Heart right ventricle (tissue), 16 donors: ENCODE measurements around the gene NKD2. TPM values are rescaled to one million over a fixed set of nuclear protein-coding genes. Genes with fewer than 3 reads are reported as not detected.
A peak's percentile ranks its signal among the peaks of the same experiment; 100 is the strongest.

ENCODE experiments used
- ATAC-seq, 8 donors: fragments of 200-7000 bp; cut with Tn5 transposase; one replicate each; pipeline ENCODE4 v1.9.1; 2020; ENCODE audit warnings: mild to moderate bottlenecking in 8 of 8, moderate library complexity in 8 of 8, moderate number of reproducible peaks in 1 of 8
- DNase-seq, 2 donors: peaks; one replicate each; pipeline ENCODE4 v3.0.0-alpha.2; 2020
- H3K27ac ChIP-seq, 10 donors: fragments of 200-600 bp; sonication (generic) in 2 of 10; one replicate each; pipeline versions ENCODE4 v1.5.0 to v1.8.0; 2020 to 2022; ENCODE audit warnings: mild to moderate bottlenecking in 3 of 10
- H3K27me3 ChIP-seq, 7 donors: fragments of 200-600 bp; one replicate each; pipeline ENCODE4 v1.8.0; 2021 to 2022; ENCODE audit warnings: mild to moderate bottlenecking in 2 of 7
- H3K36me3 ChIP-seq, 9 donors: fragments of 200-600 bp; sonication (generic) in 1 of 9; one replicate each; pipeline versions ENCODE4 v1.5.0 to v1.8.0; 2020 to 2022; ENCODE audit warnings: mild to moderate bottlenecking in 2 of 9
- H3K4me1 ChIP-seq, 9 donors: fragments of 200-600 bp; sonication (generic) in 1 of 9; one replicate each; pipeline versions ENCODE4 v1.5.0 to v1.8.0; 2020 to 2022; ENCODE audit warnings: mild to moderate bottlenecking in 4 of 9
- H3K4me3 ChIP-seq, 10 donors: fragments of 200-600 bp; sonication (generic) in 2 of 10; one replicate each; pipeline versions ENCODE4 v1.5.0 to v1.8.0; 2020 to 2022; ENCODE audit warnings: mild to moderate bottlenecking in 7 of 10, moderate library complexity in 2 of 10
- H3K9me3 ChIP-seq, 11 donors: fragments of 200-600 bp in 10 of 11; sonication (generic) in 2 of 11; one replicate each; pipeline versions ENCODE4 v1.5.0 to v1.8.0; 2013 to 2022; ENCODE audit warnings: mild to moderate bottlenecking in 2 of 11, control low read depth in 1 of 11, moderate library complexity in 1 of 11
- CTCF ChIP-seq, 9 donors: fragments of 200-600 bp; sonication (generic) in 2 of 9; IDR thresholded peaks; one replicate each; pipeline versions ENCODE4 v1.5.0 to v1.8.0; 2021 to 2022; ENCODE audit warnings: antibody characterized with exemption in 9 of 9, mild to moderate bottlenecking in 5 of 9, moderate library complexity in 1 of 9
- WGBS, 2 donors: extraction: QIAGEN DNeasy Blood & Tissue Kit; methylation state at CpG; one replicate each; pipeline ENCODE4 v1.1.7; 2013; ENCODE audit warnings: inconsistent platforms in 1 of 2; 5-methylcytosine and 5-hydroxymethylcytosine counted together
- intact Hi-C, 10 donors: fragments of 100-400 bp; cut with DNase I; formaldehyde crosslinking; loops; one replicate each; pipeline versions ENCODE4 v1.11.1 to v1.14.2; 2022
- polyA plus RNA-seq, 2 donors: library from polyadenylated mRNA; stranded (reverse); fragments of 200-250 nt; gene quantifications; one replicate each; pipeline ENCODE4 v1.2.3, GENCODE V29; 2013
- total RNA-seq, 10 donors: library from RNA; stranded (reverse); fragmentation: NEBNext Ultra II Directional in 3 of 10; extraction: Animal tissue kit (Norgen Biotek cat#: 25700) in 3 of 10; gene quantifications; one replicate each; pipeline versions ENCODE4 v1.2.1 to v1.2.4, GENCODE V29; 2021 to 2023
- donor health status: Arrhythmogenic right ventricular cardiomyopathy.
- donor health status: ischemic (EF 13 %, LVEDD 7.1; RV severe dilation, severe dysfunction).
- donor health status: healthy with polysubstance abuse.
- donor health status: DM: no; HTN: yes; CAD: no.
- donor health status: DM: no; HTN: no; CAD: no.
- donor health status: ischemic (EF 25% LVEDD 6.9; RV normal size, moderate dysfunction).
- donor health status: ischemic (EF 25% LVEDD 5.7; RV mildly dilated, moderate dysfunction).
- donor health status: healthy.
- donor health status: DM: yes; HTN: yes; CAD: no.
- donor health status: Ischemic cardiomyopathy.
- donor health status: ischemic (EF 35%, LVEDD 5.7; RV mildly dilated, moderate dysfunction).
- donor health status: nonischemic (EF 11% LVEDD 7.7; RV severe dilation, severe dysfunction).
- donor health status: DM: yes; HTN: yes; CAD: no.
- donor health status: PGD.
- donor health status: ischemic (EF 29% LVEDD 5.4; RV normal size, mild dysfunction).
- donor health status: nonischemic (EF 23%, LVEDD 6.1; RV moderate dilation, normal function).

Gene NKD2
- total and polyA plus RNA-seq, 12 donors = 0.31 to 12.7 (median 1.8) TPM

GRCh38 chr5:1033606-1034420 is 25.2 kb downstream of the NKD2 start:
- peak in 1 of 2 donors; percentile 5 for DNase-seq
- Histone ChIP-seq H3K4me3 (no peak overlapping the region), H3K27me3 (peaks cover 0 to 3% (median 0%) of the 10 kb centered on the region in 7 donors), H3K36me3 (peaks cover 0 to 2% (median 0%) of the 10 kb centered on the region in 9 donors), H3K4me1 (no peaks in the 10 kb centered on the region), H3K27ac (no peak overlapping the region), H3K9me3 (no peaks in the 10 kb centered on the region)
- intact Hi-C loops = no loop called here
- 91 to 94% methylated on average over 29 of the region's 29 CpGs for WGBS, 2 donors
- no peak for ATAC-seq
- TF ChIP-seq CTCF (IDR thresholded peaks at IDR 0.05) = no peak

- 94 to 96% methylated on average over 17 of the region's 17 CpGs for WGBS, 2 donors
- Histone ChIP-seq H3K36me3 (peaks cover 0 to 2% (median 0%) of the 10 kb centered on the region in 9 donors), H3K4me3 (no peak overlapping the region), H3K27me3 (no peaks in the 10 kb centered on the region), H3K4me1 (no peaks in the 10 kb centered on the region), H3K27ac (no peak overlapping the region), H3K9me3 (no peaks in the 10 kb centered on the region)
- ATAC-seq (no peak), DNase-seq (peak in 1 of 2 donors; percentile 7)
- intact Hi-C loops = no loop called here
- TF ChIP-seq CTCF (IDR thresholded peaks at IDR 0.05) = no peak
Measured at GRCh38 chr5:1034421-1034905, 25.9 kb downstream of the NKD2 start.

- Histone ChIP-seq H3K4me1 (no peaks in the 10 kb centered on the region), H3K36me3 (peaks cover 0 to 2% (median 0%) of the 10 kb centered on the region in 9 donors), H3K27me3 (no peaks in the 10 kb centered on the region), H3K27ac (no peak overlapping the region), H3K4me3 (no peak overlapping the region), H3K9me3 (no peaks in the 10 kb centered on the region)
- WGBS, 2 donors = 93 to 96% methylated on average over 2 of the region's 2 CpGs
- no peak for TF ChIP-seq CTCF (IDR thresholded peaks at IDR 0.05)
- ATAC-seq (no peak), DNase-seq (no peak)
- intact Hi-C loops = no loop called here
Measured at GRCh38 chr5:1034986-1035385, 26.4 kb downstream of the NKD2 start.

GRCh38 chr5:1035421-1036405 is 27.1 kb downstream of the NKD2 start:
- no peak overlapping the region for H3K4me3 ChIP-seq
- ATAC-seq (no peak), DNase-seq (peak in 1 of 2 donors; percentile 6)
- peaks cover 0 to 2% (median 0%) of the 10 kb centered on the region in 9 donors for H3K36me3 ChIP-seq
- intact Hi-C loops = no loop called here
- no peaks in the 10 kb centered on the region for H3K4me1 ChIP-seq
- 94 to 96% methylated on average over 25 of the region's 25 CpGs for WGBS, 2 donors
- no peaks in the 10 kb centered on the region for H3K9me3 ChIP-seq
- H3K27me3 ChIP-seq = no peaks in the 10 kb centered on the region
- no peak for TF ChIP-seq CTCF (IDR thresholded peaks at IDR 0.05)
- no peak overlapping the region for H3K27ac ChIP-seq
